COLO668 (cell line): ENCODE data around the gene XPO4.

Experiments used
- DNase-seq: peaks from one replicate; lab custom pipeline; 2025; ENCODE audit not compliant: unreplicated experiment; lab: John Stamatoyannopoulos, UW

Gene XPO4

DNA sequence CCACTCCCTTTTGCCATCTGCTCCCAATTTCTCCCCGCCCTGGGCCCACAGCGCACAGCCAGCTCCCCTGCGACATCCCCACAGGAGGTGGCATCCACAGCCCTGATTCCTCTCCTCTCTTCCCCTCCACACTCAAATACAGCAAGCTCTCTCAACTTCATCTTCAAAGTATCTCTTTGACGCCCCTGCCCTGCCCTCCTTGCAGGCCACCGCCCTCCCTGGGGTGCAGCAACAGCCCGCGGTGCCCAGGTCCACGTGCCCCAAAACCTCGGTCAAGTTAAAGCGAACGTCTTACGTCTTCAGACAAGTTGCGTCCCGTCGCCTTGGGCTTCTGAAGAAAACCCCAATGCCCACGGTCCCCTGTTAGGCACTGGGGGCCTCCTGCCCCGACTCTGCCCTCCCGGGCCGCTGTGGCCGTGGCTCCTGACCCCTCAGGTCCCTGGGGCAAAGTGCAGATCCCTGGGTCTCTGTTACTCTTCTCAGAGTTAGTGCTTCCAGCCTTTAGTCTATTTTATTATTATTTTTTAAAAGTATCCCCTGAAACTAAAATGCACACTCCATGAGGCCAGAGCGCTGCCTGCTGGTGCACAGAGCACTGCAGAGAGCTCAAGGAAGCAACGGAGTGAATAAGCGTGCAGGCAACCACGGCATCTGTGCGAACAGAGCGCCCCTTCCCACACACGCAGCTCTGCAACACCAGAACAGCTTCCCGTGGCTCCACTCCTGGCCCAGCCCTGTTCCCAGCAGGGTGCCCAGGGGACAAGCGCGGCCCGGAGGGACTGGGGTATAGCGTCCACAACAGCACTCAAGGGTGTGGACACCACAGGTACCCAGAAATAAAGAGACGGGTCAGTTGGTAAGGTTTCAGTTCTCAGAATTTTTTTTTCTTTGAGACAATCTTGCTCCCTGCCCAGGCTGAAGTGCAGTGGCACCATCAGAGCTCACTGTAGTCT lies 172.6 kb downstream of the XPO4 start:
- DNase-seq: no peak

DNA sequence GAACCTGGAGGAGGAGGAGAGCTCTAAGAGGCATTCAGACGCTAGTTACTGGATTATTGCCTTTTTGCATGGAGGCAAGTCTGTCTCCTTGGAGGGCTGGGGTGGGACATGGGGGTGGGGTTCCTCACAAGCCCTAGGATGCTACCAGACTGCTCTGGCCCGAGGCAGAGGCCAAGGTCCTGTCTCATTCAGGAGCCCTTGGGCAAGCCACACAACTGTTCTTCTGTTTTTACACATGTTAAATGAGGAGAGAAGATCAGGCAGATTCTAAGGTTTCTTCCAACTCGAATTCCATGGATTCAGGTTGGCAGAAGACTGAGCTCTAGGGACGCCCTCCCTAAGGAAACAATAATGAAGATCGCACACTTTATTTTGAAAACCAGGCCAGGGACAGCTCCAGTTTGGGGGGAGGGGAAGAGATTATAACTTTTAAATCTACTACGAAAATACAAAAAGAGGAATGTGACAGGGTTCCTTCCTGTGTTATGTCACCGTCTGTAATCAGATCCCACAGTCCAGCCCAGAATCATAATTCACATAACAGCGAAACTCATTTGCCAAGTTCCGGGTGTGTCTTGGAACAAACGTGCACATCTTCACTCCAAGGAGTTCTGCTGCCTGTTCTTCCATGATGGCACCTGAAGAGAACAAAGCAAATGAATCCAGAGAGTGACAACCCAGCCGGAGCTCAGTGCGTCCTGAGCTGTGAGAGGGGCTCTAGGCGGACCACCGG lies 173.8 kb downstream of the XPO4 start:
- no peak for DNase-seq

DNA sequence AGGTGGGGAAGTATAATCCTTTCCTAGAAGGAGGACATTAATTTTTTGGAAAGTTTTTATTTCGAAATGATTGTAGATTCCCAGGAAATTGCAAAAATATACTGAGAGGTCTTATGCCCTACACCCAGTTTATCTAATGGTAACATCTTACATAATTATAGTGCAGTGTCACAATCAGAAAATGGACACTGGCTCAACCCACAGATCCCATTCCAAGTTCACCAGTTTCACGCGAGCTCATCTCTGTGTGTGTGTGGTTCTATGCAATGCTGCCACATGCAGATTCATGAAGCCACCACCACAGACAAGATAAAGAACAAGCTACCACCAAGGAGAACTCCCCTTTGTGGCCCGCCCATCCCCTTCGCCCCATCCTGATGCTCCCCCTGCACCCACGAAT lies 174.7 kb downstream of the XPO4 start:
- DNase-seq: no peak
